ENCODE measurements around the gene POC1A. TPM values are rescaled to one million over a fixed set of nuclear protein-coding genes. Genes with fewer than 3 reads are reported as not detected.

POC1A gene
- total RNA-seq, 1 experiment from 2014 or later = 35.0 TPM

DNA sequence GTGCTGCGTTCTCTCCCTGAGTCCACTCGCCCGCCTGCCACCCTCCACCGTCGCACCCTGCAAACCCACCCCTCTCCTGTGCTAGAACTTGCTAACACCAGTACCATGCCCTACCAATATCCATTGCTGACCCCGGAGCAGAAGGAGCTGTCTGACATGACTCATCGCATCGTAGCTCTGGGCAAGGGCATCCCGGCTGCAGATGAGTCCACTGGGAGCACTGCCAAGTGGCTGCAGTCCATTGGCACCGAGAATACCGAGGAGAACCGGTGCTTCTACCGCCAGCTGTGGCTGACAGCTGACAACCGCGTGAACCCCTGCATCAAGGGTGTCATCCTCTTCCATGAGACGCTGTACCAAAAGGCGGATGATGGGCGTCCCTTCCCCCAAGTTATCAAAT, 38.8 kb upstream of the POC1A start:
- CTCF ChIA-PET = no interaction called here
- Histone ChIP-seq H3F3A (ENCODE audit: insufficient read depth, low read depth) (peaks cover 11% of the 10 kb centered on the region), H2AFZ (no peak overlapping the region), H3K4me3 (no peak overlapping the region), H4K20me1 (ENCODE audit: insufficient read depth) (no peaks in the 10 kb centered on the region), H3K27me3 (ENCODE audit: insufficient read depth, low read depth) (no peaks in the 10 kb centered on the region), H3K27ac (no peak overlapping the region), H3K4me1 (replicated peaks; ENCODE audit: insufficient read depth) (peaks cover 20% of the 10 kb centered on the region), H3K4me2 (no peak overlapping the region), H3K9me2 (ENCODE audit: insufficient read depth) (no peaks in the 10 kb centered on the region), H3K36me3 (ENCODE audit: low read depth) (no peaks in the 10 kb centered on the region), H3K9me3 (ENCODE audit: insufficient read depth, low read depth) (no peaks in the 10 kb centered on the region), H3K79me2 (ENCODE audit: low read depth) (peaks cover under 1% of the 10 kb centered on the region; the same call in 1 of the 2 replicates)
- DNase-seq = no peak
- intact Hi-C loops (cut with micrococcal nuclease; ENCODE audit: unreplicated experiment) = no loop called here
- POLR2A ChIA-PET (ENCODE audit: unreplicated experiment) = no interaction called here
- TF ChIP-seq EZH2 (IDR thresholded peaks at IDR 0.05; ENCODE audit: low read depth) = no peak
- TF ChIP-seq, protein P1, sequence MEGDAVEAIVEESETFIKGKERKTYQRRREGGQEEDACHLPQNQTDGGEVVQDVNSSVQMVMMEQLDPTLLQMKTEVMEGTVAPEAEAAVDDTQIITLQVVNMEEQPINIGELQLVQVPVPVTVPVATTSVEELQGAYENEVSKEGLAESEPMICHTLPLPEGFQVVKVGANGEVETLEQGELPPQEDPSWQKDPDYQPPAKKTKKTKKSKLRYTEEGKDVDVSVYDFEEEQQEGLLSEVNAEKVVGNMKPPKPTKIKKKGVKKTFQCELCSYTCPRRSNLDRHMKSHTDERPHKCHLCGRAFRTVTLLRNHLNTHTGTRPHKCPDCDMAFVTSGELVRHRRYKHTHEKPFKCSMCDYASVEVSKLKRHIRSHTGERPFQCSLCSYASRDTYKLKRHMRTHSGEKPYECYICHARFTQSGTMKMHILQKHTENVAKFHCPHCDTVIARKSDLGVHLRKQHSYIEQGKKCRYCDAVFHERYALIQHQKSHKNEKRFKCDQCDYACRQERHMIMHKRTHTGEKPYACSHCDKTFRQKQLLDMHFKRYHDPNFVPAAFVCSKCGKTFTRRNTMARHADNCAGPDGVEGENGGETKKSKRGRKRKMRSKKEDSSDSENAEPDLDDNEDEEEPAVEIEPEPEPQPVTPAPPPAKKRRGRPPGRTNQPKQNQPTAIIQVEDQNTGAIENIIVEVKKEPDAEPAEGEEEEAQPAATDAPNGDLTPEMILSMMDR (conservative IDR thresholded peaks at IDR 0.05) = no peak
- no TSS peak for BruUV-seq (replicated peaks)

DNA sequence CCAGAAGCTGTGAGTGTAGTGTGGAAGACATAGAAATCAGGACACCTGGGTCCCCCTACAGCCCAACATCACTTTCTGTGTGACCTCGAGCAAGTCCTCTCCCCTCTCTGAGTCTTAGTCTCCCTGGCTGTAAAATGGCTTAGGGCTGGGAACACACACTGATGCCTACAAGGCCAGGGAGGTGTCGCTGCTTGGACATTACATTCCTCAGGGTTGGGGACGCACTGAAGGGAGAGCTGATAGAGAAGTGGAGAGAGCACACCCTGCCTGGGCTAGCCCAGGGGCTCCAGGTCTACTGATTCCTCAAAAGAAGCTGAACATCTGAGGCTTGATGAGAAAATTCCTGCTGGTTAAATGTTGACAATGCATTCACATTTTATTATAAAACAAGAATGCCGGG, 37.4 kb upstream of the POC1A start:
- ChIA-PET POLR2A (ENCODE audit: unreplicated experiment) (interaction anchor here (0.5 kb wide), 1 partner anchor 207 kb away, joined by 8 read pairs; no protein-coding TSS in a partner anchor), CTCF (interaction anchor here (0.6 kb wide), 1 partner anchor 11 kb away, joined by 4 read pairs; no protein-coding TSS in a partner anchor)
- Histone ChIP-seq H3K27ac (no peak overlapping the region), H3K4me3 (no peak overlapping the region), H3K9me2 (ENCODE audit: insufficient read depth) (no peaks in the 10 kb centered on the region), H3K9me3 (ENCODE audit: insufficient read depth, low read depth) (no peaks in the 10 kb centered on the region), H3F3A (ENCODE audit: insufficient read depth, low read depth) (peaks cover 11% of the 10 kb centered on the region), H3K36me3 (ENCODE audit: low read depth) (no peaks in the 10 kb centered on the region), H3K79me2 (ENCODE audit: low read depth) (no peaks in the 10 kb centered on the region), H3K4me2 (no peak overlapping the region), H3K27me3 (ENCODE audit: insufficient read depth, low read depth) (no peaks in the 10 kb centered on the region), H3K4me1 (replicated peaks; ENCODE audit: insufficient read depth) (peaks cover 9% of the 10 kb centered on the region), H2AFZ (no peak overlapping the region), H4K20me1 (ENCODE audit: insufficient read depth) (no peaks in the 10 kb centered on the region)
- no peak for TF ChIP-seq EZH2 (IDR thresholded peaks at IDR 0.05; ENCODE audit: low read depth)
- TF ChIP-seq, protein P1 (conservative IDR thresholded peaks at IDR 0.05) = no peak
- BruUV-seq (replicated peaks) = no TSS peak
- DNase-seq = no peak
- intact Hi-C loops (cut with micrococcal nuclease; ENCODE audit: unreplicated experiment) = no loop called here

DNA sequence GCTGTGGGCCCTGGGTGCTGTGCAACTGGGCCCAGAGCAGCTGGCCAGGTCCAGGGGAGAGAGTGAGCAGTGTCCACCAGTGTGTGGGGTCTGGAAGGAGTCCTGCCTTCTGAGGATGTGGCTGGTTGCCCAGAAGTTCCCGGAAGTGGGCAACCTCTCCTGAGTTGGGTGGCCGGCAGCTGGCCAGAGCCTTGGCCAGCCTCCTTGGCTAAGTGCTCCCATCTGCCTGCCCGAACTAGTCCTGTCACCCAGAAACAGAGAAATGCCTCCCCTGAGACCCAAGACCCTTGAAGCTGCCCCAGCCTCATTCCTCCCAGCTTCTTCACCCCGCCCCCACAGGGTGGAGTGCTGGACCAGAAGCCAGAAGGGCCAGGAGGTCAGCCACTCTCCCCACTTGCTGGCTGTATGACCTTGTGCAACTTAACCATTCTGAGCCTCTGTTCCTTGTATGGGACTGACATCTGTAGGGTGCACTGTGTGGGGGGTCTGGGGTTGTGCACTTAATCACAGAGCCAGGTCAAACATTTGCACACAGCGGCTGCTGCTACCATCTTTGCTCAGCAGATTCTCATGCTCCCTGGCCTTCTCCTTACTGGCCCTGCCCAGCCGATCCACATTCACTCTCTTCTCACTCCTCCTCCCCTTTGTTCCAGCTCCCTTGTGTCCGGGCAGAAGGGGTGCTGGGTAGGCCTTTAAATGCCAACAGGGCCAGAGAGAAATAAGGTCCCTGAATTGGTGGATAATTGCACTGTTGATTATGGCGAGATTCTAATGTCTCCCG, 36.3 kb upstream of the POC1A start:
- no peaks in the 10 kb centered on the region for H3K79me2 ChIP-seq (ENCODE audit: low read depth)
- H3K4me3 ChIP-seq = no peak overlapping the region
- no peaks in the 10 kb centered on the region for H3K36me3 ChIP-seq (ENCODE audit: low read depth)
- CTCF ChIA-PET = no interaction called here
- TF ChIP-seq, protein P1 (conservative IDR thresholded peaks at IDR 0.05) = no peak
- TF ChIP-seq EZH2 (IDR thresholded peaks at IDR 0.05; ENCODE audit: low read depth) = no peak
- H3K9me3 ChIP-seq (ENCODE audit: insufficient read depth, low read depth) = no peaks in the 10 kb centered on the region
- no peak overlapping the region for H3K27ac ChIP-seq
- no TSS peak for BruUV-seq (replicated peaks)
- intact Hi-C loops (cut with micrococcal nuclease; ENCODE audit: unreplicated experiment) = no loop called here
- H3K4me2 ChIP-seq = no peak overlapping the region
- no peaks in the 10 kb centered on the region for H3K9me2 ChIP-seq (ENCODE audit: insufficient read depth)
- H3K27me3 ChIP-seq (ENCODE audit: insufficient read depth, low read depth) = no peaks in the 10 kb centered on the region
- no peak overlapping the region for H2AFZ ChIP-seq
- peaks cover 3% of the 10 kb centered on the region; the same call in 1 of the 2 replicates for H3K4me1 ChIP-seq (replicated peaks; ENCODE audit: insufficient read depth)
- POLR2A ChIA-PET (ENCODE audit: unreplicated experiment) = no interaction called here
- no peaks in the 10 kb centered on the region for H4K20me1 ChIP-seq (ENCODE audit: insufficient read depth)
- H3F3A ChIP-seq (ENCODE audit: insufficient read depth, low read depth) = no peaks in the 10 kb centered on the region
- DNase-seq = no peak

Data from PC-9 (cell line).